ENCODE measurements around the gene CRADD.

GRCh38 chr12:93825501-93825888 lies 148.3 kb downstream of the CRADD start:
- no peak for TF ChIP-seq CTCF (IDR thresholded peaks at IDR 0.05; ENCODE audit: extremely low read depth in 1 of 2, insufficient read depth in 1 of 2, low read depth in 1 of 2, low read length in 2 of 2)
- TF ChIP-seq POLR2A (IDR thresholded peaks at IDR 0.05; ENCODE audit: low read depth, low read length), result no peak
- TF ChIP-seq MYC (IDR thresholded peaks at IDR 0.05; ENCODE audit: low read depth, low read length), result no peak
- no peak for TF ChIP-seq EZH2 (IDR thresholded peaks at IDR 0.05; ENCODE audit: borderline replicate concordance, low read depth, low read length, severe bottlenecking)
- TF ChIP-seq MAX (IDR thresholded peaks at IDR 0.05; ENCODE audit: insufficient read depth, insufficient read length), result no peak
- no peak for TF ChIP-seq POLR2AphosphoS5 (IDR thresholded peaks at IDR 0.05; ENCODE audit: insufficient read depth, low read depth, low read length)
- no peak for TF ChIP-seq GATA2 (IDR thresholded peaks at IDR 0.05; ENCODE audit: insufficient read depth, insufficient read length, low read depth, low read length)
- TF ChIP-seq FOS (IDR thresholded peaks at IDR 0.05; ENCODE audit: borderline replicate concordance, insufficient read depth, low read length), result no peak
- TF ChIP-seq JUN (IDR thresholded peaks at IDR 0.05; ENCODE audit: borderline replicate concordance, insufficient read depth, insufficient read length, low read depth), result no peak
